Measurements from ENCODE around the gene FAM163B. TPM values are rescaled to one million over a fixed set of nuclear protein-coding genes. Genes with fewer than 3 reads are reported as not detected.

Gene FAM163B
- total and polyA plus RNA-seq, 9 of the 15 experiments (the other 6 are each of a cell fraction or from before 2014, with no cell fraction given): not detected

DNA sequence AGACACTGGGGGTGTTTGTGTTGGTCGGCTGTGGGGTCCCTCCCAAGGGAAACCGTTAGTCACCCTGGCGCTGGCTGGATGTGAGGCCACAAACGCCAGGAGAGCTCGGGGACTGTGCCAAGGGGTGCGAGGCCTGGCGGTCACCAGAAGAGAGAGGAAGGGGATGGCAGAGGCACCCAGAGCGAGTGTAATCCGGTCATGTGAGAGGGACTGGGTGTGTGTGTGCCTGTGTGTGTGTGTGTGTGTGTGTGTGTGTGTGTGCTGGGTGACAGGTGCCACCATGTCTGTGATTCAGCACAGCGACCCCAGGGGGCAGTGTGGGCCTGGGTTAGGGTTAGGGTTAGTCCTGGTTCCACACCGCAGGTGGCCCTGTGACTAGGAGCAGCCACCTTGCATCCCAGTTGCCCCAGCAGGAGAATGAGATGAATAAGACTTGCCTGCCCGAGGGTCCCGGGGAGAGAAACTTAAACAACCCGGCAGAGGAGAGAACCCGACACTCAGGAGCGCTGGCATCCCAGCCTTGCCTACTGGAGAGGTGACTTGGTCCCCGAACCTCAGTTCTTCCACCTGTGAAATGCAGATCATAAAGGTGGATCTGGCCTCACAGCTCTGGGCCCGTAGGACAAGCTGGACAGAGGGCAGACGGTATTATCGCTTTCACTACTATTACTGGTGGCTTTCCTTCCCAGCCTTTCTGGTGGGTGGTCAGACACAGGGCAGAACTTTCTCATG lies 76.1 kb downstream of the FAM163B start (continued):
- TF ChIP-seq, protein P1, sequence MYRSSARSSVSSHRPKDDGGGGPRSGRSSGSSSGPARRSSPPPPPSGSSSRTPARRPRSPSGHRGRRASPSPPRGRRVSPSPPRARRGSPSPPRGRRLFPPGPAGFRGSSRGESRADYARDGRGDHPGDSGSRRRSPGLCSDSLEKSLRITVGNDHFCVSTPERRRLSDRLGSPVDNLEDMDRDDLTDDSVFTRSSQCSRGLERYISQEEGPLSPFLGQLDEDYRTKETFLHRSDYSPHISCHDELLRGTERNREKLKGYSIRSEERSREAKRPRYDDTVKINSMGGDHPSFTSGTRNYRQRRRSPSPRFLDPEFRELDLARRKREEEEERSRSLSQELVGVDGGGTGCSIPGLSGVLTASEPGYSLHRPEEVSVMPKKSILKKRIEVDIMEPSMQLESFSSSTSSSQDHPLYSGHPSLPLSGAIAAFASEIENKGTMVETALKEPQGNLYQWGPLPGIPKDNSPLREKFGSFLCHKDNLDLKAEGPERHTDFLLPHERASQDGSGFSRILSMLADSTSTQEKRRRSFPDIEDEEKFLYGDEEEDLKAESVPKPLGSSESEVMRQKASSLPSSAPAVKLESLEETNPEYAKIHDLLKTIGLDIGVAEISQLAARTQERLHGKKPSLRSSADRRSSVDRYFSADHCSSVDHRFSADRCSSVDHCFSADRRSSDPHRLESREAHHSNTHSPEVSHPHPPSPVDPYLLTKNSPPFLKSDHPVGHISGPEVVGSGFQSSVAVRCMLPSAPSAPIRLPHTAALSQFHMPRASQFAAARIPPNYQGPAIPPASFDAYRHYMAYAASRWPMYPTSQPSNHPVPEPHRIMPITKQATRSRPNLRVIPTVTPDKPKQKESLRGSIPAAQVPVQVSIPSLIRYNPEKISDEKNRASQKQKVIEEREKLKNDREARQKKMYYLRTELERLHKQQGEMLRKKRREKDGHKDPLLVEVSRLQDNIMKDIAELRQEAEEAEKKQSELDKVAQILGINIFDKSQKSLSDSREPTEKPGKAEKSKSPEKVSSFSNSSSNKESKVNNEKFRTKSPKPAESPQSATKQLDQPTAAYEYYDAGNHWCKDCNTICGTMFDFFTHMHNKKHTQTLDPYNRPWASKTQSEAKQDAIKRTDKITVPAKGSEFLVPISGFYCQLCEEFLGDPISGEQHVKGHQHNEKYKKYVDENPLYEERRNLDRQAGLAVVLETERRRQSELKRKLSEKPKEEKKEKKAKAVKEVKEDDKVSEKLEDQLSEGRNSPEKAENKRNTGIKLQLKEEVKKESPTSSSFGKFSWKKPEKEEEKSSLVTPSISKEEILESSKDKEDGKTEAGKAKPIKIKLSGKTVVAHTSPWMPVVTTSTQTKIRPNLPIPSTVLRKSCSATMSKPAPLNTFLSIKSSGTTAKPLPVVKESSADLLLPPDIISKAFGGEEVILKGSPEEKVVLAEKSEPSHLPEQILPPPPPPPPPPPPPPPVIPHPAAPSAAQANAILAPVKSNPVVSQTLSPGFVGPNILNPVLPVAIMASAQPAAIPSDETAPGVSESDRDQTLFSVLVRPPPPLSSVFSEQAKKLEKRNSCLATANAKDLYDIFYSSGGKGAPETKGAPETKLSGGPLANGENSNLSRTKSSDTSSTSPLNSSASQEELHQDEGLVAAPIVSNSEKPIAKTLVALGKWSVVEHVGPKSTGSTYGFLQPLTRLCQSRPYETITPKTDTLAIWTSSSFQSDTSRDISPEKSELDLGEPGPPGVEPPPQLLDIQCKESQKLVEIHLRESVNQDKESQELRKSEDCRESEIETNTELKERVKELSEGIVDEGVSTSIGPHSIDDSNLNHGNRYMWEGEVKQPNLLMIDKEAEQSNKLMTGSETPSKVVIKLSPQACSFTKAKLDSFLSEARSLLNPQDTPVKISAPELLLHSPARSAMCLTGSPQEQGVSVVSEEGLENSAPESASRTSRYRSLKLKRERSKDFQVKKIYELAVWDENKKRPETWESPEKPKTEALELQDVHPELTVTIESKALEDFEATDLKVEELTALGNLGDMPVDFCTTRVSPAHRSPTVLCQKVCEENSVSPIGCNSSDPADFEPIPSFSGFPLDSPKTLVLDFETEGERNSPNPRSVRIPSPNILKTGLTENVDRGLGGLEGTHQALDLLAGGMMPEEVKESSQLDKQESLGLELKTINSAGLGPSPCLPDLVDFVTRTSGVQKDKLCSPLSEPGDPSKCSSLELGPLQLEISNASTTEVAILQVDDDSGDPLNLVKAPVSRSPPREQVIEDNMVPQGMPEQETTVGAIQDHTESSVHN (IDR thresholded peaks at IDR 0.05; ENCODE audit: borderline replicate concordance in 1 of 2, low read depth in 1 of 2): no peak
- no peak for TF ChIP-seq PHF21A (IDR thresholded peaks at IDR 0.05; ENCODE audit: borderline replicate concordance, low read depth)
- TF ChIP-seq, protein P2, sequence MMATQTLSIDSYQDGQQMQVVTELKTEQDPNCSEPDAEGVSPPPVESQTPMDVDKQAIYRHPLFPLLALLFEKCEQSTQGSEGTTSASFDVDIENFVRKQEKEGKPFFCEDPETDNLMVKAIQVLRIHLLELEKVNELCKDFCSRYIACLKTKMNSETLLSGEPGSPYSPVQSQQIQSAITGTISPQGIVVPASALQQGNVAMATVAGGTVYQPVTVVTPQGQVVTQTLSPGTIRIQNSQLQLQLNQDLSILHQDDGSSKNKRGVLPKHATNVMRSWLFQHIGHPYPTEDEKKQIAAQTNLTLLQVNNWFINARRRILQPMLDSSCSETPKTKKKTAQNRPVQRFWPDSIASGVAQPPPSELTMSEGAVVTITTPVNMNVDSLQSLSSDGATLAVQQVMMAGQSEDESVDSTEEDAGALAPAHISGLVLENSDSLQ (IDR thresholded peaks at IDR 0.05): peak; percentile 84
- TF ChIP-seq, protein P3, sequence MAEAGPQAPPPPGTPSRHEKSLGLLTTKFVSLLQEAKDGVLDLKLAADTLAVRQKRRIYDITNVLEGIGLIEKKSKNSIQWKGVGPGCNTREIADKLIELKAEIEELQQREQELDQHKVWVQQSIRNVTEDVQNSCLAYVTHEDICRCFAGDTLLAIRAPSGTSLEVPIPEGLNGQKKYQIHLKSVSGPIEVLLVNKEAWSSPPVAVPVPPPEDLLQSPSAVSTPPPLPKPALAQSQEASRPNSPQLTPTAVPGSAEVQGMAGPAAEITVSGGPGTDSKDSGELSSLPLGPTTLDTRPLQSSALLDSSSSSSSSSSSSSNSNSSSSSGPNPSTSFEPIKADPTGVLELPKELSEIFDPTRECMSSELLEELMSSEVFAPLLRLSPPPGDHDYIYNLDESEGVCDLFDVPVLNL (CRISPR knock-in tag; IDR thresholded peaks at IDR 0.05; ENCODE audit: low read depth): no peak
- TF ChIP-seq, protein P4, sequence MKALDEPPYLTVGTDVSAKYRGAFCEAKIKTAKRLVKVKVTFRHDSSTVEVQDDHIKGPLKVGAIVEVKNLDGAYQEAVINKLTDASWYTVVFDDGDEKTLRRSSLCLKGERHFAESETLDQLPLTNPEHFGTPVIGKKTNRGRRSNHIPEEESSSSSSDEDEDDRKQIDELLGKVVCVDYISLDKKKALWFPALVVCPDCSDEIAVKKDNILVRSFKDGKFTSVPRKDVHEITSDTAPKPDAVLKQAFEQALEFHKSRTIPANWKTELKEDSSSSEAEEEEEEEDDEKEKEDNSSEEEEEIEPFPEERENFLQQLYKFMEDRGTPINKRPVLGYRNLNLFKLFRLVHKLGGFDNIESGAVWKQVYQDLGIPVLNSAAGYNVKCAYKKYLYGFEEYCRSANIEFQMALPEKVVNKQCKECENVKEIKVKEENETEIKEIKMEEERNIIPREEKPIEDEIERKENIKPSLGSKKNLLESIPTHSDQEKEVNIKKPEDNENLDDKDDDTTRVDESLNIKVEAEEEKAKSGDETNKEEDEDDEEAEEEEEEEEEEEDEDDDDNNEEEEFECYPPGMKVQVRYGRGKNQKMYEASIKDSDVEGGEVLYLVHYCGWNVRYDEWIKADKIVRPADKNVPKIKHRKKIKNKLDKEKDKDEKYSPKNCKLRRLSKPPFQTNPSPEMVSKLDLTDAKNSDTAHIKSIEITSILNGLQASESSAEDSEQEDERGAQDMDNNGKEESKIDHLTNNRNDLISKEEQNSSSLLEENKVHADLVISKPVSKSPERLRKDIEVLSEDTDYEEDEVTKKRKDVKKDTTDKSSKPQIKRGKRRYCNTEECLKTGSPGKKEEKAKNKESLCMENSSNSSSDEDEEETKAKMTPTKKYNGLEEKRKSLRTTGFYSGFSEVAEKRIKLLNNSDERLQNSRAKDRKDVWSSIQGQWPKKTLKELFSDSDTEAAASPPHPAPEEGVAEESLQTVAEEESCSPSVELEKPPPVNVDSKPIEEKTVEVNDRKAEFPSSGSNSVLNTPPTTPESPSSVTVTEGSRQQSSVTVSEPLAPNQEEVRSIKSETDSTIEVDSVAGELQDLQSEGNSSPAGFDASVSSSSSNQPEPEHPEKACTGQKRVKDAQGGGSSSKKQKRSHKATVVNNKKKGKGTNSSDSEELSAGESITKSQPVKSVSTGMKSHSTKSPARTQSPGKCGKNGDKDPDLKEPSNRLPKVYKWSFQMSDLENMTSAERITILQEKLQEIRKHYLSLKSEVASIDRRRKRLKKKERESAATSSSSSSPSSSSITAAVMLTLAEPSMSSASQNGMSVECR (CRISPR knock-in tag; IDR thresholded peaks at IDR 0.05): no peak
- TF ChIP-seq ZHX1 (conservative IDR thresholded peaks at IDR 0.05; ENCODE audit: low read length): no peak

Data from K562 (cell line).